ENCODE data around the gene SPOCK3. TPM values are rescaled to one million over a fixed set of nuclear protein-coding genes. Genes with fewer than 3 reads are reported as not detected.

Gene SPOCK3
- total RNA-seq, 1 donor = not detected

- DNase-seq (ENCODE audit: insufficient read length, low spot score, missing footprints) = no peak
- H3K27me3 ChIP-seq (ENCODE audit: insufficient read depth, low read length) = no peaks in the 10 kb centered on the region
- no peak for TF ChIP-seq CTCF (IDR thresholded peaks at IDR 0.05; ENCODE audit: extremely low read depth, low read depth, low read length)
- H3K27ac ChIP-seq (ENCODE audit: low read depth, low read length) = no peak overlapping the region
- H3K4me3 ChIP-seq (ENCODE audit: insufficient read depth, low read length) = no peak overlapping the region
- peaks cover 2% of the 10 kb centered on the region for H3K9me3 ChIP-seq (ENCODE audit: low read depth, low read length)
- no peak overlapping the region for H3K4me2 ChIP-seq (ENCODE audit: insufficient read depth, low read length)
- no peaks in the 10 kb centered on the region for H3K79me2 ChIP-seq (ENCODE audit: insufficient read depth, low read length)
- H4K20me1 ChIP-seq (ENCODE audit: insufficient read depth, low read length) = no peaks in the 10 kb centered on the region
- H3K4me1 ChIP-seq (ENCODE audit: insufficient read depth, low read length) = no peaks in the 10 kb centered on the region
- no peaks in the 10 kb centered on the region for H3K36me3 ChIP-seq (ENCODE audit: insufficient read depth, low read length)
- no peak overlapping the region for H2AFZ ChIP-seq (ENCODE audit: low read length)
These were observed 56.4 kb downstream of the SPOCK3 start for GRCh38 chr4:167177925-167178324.

GRCh38 chr4:167176723-167177367 is 57.4 kb downstream of the SPOCK3 start:
- Histone ChIP-seq H4K20me1 (ENCODE audit: insufficient read depth, low read length) (no peaks in the 10 kb centered on the region), H3K27me3 (ENCODE audit: insufficient read depth, low read length) (no peaks in the 10 kb centered on the region), H3K9me3 (ENCODE audit: low read depth, low read length) (no peaks in the 10 kb centered on the region), H3K79me2 (ENCODE audit: insufficient read depth, low read length) (no peaks in the 10 kb centered on the region), H2AFZ (ENCODE audit: low read length) (no peak overlapping the region), H3K4me2 (ENCODE audit: insufficient read depth, low read length) (no peak overlapping the region), H3K27ac (ENCODE audit: low read depth, low read length) (no peak overlapping the region), H3K4me1 (ENCODE audit: insufficient read depth, low read length) (no peaks in the 10 kb centered on the region), H3K4me3 (ENCODE audit: insufficient read depth, low read length) (no peak overlapping the region), H3K36me3 (ENCODE audit: insufficient read depth, low read length) (no peaks in the 10 kb centered on the region)
- DNase-seq (ENCODE audit: insufficient read length, low spot score, missing footprints) = no peak
- no peak for TF ChIP-seq CTCF (IDR thresholded peaks at IDR 0.05; ENCODE audit: extremely low read depth, low read depth, low read length)

- H3K4me1 ChIP-seq (ENCODE audit: insufficient read depth, low read length) = no peaks in the 10 kb centered on the region
- no peaks in the 10 kb centered on the region for H3K9me3 ChIP-seq (ENCODE audit: low read depth, low read length)
- no peaks in the 10 kb centered on the region for H3K27me3 ChIP-seq (ENCODE audit: insufficient read depth, low read length)
- no peak overlapping the region for H3K4me2 ChIP-seq (ENCODE audit: insufficient read depth, low read length)
- no peak overlapping the region for H3K27ac ChIP-seq (ENCODE audit: low read depth, low read length)
- DNase-seq (ENCODE audit: insufficient read length, low spot score, missing footprints) = no peak
- H3K79me2 ChIP-seq (ENCODE audit: insufficient read depth, low read length) = no peaks in the 10 kb centered on the region
- no peak for TF ChIP-seq CTCF (IDR thresholded peaks at IDR 0.05; ENCODE audit: extremely low read depth, low read depth, low read length)
- no peak overlapping the region for H3K4me3 ChIP-seq (ENCODE audit: insufficient read depth, low read length)
- H3K36me3 ChIP-seq (ENCODE audit: insufficient read depth, low read length) = no peaks in the 10 kb centered on the region
- no peak overlapping the region for H2AFZ ChIP-seq (ENCODE audit: low read length)
- no peaks in the 10 kb centered on the region for H4K20me1 ChIP-seq (ENCODE audit: insufficient read depth, low read length)
These were observed 62.4 kb downstream of the SPOCK3 start for GRCh38 chr4:167171928-167172327.

- DNase-seq (ENCODE audit: insufficient read length, low spot score, missing footprints) = no peak
- no peaks in the 10 kb centered on the region for H3K27me3 ChIP-seq (ENCODE audit: insufficient read depth, low read length)
- no peaks in the 10 kb centered on the region for H3K79me2 ChIP-seq (ENCODE audit: insufficient read depth, low read length)
- H3K9me3 ChIP-seq (ENCODE audit: low read depth, low read length) = no peaks in the 10 kb centered on the region
- H3K4me1 ChIP-seq (ENCODE audit: insufficient read depth, low read length) = no peaks in the 10 kb centered on the region
- H3K4me2 ChIP-seq (ENCODE audit: insufficient read depth, low read length) = no peak overlapping the region
- H3K4me3 ChIP-seq (ENCODE audit: insufficient read depth, low read length) = no peak overlapping the region
- H4K20me1 ChIP-seq (ENCODE audit: insufficient read depth, low read length) = no peaks in the 10 kb centered on the region
- H3K27ac ChIP-seq (ENCODE audit: low read depth, low read length) = no peak overlapping the region
- H3K36me3 ChIP-seq (ENCODE audit: insufficient read depth, low read length) = no peaks in the 10 kb centered on the region
- H2AFZ ChIP-seq (ENCODE audit: low read length) = no peak overlapping the region
- no peak for TF ChIP-seq CTCF (IDR thresholded peaks at IDR 0.05; ENCODE audit: extremely low read depth, low read depth, low read length)
These were observed 65.7 kb downstream of the SPOCK3 start for GRCh38 chr4:167168611-167169010.
